Measurements from ENCODE around the gene GFPT1. TPM values are rescaled to one million over a fixed set of nuclear protein-coding genes. Genes with fewer than 3 reads are reported as not detected.

The GFPT1 gene
- total and polyA plus RNA-seq, 2 donors: 7.0 to 8.8 TPM

DNA sequence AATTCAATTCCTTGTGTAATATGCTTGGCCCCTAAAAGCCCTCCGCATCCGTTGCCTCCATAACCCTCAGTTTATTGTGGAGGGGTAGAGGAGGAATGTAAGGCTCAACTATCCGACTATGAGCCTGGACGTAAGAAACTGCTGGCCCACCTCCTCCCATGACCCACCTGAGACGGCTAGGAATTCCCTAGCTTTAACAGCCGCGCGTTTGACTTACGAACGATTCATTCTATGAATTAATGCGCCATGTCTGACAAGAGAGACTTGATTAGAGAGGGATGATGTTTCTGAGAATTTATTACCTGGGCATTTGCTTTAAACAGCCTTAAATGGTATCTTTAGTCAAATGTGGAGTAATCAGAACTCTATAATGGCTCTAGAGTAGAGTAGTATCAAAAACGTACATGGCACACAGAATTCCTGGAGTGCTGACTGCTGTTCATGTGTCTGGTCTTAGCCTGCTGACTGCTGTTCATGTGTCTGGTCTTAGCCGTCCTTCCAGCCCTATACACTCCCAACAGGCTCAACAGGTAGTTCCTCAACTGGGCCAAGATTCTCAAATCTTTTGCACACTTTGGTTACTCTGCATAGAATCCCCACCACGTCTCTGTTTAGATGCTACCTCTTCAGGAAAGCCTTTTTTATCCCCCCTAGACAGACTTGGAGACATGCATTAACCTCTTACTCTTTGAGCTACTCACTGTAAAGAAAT is 899 bp upstream of the GFPT1 start:
- Histone ChIP-seq H3K36me3 (ENCODE audit: control insufficient read depth in 2 of 2, insufficient read depth in 2 of 2, low read length in 1 of 2) (no peaks in the 10 kb centered on the region), H3K9me3 (ENCODE audit: control insufficient read depth in 2 of 2, insufficient read depth in 1 of 2, low read length in 1 of 2) (no peaks in the 10 kb centered on the region), H3K27me3 (ENCODE audit: control insufficient read depth in 2 of 2, insufficient read depth in 1 of 2, low read length in 1 of 2) (no peaks in the 10 kb centered on the region), H3K4me1 (ENCODE audit: control insufficient read depth in 2 of 2, insufficient read depth in 2 of 2, low read length in 2 of 2) (peaks cover 3 to 5% of the 10 kb centered on the region in 2 donors), H3K27ac (ENCODE audit: low read depth in 1 of 2, low read length in 1 of 2) (no peak overlapping the region), H3K4me3 (ENCODE audit: low read length in 2 of 2) (peak overlapping the region; percentile 50 to 91)
- DNase-seq (ENCODE audit: low read depth in 6 of 9, low spot score in 9 of 9): no peak
- 92% methylated on average over 14 of the region's 14 CpGs for WGBS

DNA sequence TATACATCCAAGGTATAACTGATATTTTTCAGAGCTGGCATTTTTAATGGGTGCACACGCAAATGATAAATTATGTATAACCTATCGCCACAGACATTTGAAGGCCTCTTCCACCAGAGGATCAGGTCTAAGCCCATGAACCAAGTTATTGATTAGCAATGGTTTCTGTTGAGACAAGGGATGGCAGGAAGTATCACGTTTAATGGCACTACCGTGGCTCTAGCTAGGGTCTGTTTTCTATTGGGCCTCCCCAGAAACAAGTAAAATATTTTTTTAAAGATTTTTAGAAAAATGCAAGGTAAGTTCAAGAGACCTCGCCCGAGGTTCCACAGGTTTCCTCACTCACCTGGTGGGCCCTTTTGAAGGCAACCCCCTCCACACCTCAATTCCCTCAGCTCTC is 667 bp downstream of the GFPT1 start:
- DNase-seq (ENCODE audit: low read depth in 6 of 9, low spot score in 9 of 9): no peak
- Histone ChIP-seq H3K9me3 (ENCODE audit: control insufficient read depth in 2 of 2, insufficient read depth in 1 of 2, low read length in 1 of 2) (no peaks in the 10 kb centered on the region), H3K27me3 (ENCODE audit: control insufficient read depth in 2 of 2, insufficient read depth in 1 of 2, low read length in 1 of 2) (no peaks in the 10 kb centered on the region), H3K27ac (ENCODE audit: low read depth in 1 of 2, low read length in 1 of 2) (peak overlapping the region in 1 of 2 donors; percentile 78), H3K36me3 (ENCODE audit: control insufficient read depth in 2 of 2, insufficient read depth in 2 of 2, low read length in 1 of 2) (peaks cover 0 to 3% of the 10 kb centered on the region in 2 donors), H3K4me1 (ENCODE audit: control insufficient read depth in 2 of 2, insufficient read depth in 2 of 2, low read length in 2 of 2) (peaks cover 3 to 5% of the 10 kb centered on the region in 2 donors), H3K4me3 (ENCODE audit: low read length in 2 of 2) (peak overlapping the region; percentile 71 to 91)
- WGBS: 20% methylated on average over 6 of the region's 6 CpGs

- Histone ChIP-seq H3K27ac (ENCODE audit: low read depth in 1 of 2, low read length in 1 of 2) (no peak overlapping the region), H3K4me3 (ENCODE audit: low read length in 2 of 2) (peak overlapping the region; percentile 71 to 91), H3K27me3 (ENCODE audit: control insufficient read depth in 2 of 2, insufficient read depth in 1 of 2, low read length in 1 of 2) (no peaks in the 10 kb centered on the region), H3K4me1 (ENCODE audit: control insufficient read depth in 2 of 2, insufficient read depth in 2 of 2, low read length in 2 of 2) (peaks cover 3 to 5% of the 10 kb centered on the region in 2 donors), H3K9me3 (ENCODE audit: control insufficient read depth in 2 of 2, insufficient read depth in 1 of 2, low read length in 1 of 2) (no peaks in the 10 kb centered on the region), H3K36me3 (ENCODE audit: control insufficient read depth in 2 of 2, insufficient read depth in 2 of 2, low read length in 1 of 2) (peaks cover 0 to 3% of the 10 kb centered on the region in 2 donors)
- DNase-seq (ENCODE audit: low read depth in 6 of 9, low spot score in 9 of 9): peak in 1 of 9 donors; percentile 26
- WGBS: 64% methylated on average over 8 of the region's 8 CpGs
These were observed 1.4 kb downstream of the GFPT1 start for GRCh38 chr2:69385443-69386151.

GRCh38 chr2:69384618-69385081 is 2.4 kb downstream of the GFPT1 start:
- H3K27me3 ChIP-seq (ENCODE audit: control insufficient read depth in 2 of 2, insufficient read depth in 1 of 2, low read length in 1 of 2): no peaks in the 10 kb centered on the region
- peaks cover 3 to 5% of the 10 kb centered on the region in 2 donors for H3K4me1 ChIP-seq (ENCODE audit: control insufficient read depth in 2 of 2, insufficient read depth in 2 of 2, low read length in 2 of 2)
- peaks cover 0 to 3% of the 10 kb centered on the region in 2 donors for H3K36me3 ChIP-seq (ENCODE audit: control insufficient read depth in 2 of 2, insufficient read depth in 2 of 2, low read length in 1 of 2)
- H3K4me3 ChIP-seq (ENCODE audit: low read length in 2 of 2): no peak overlapping the region
- WGBS: 98% methylated on average over 5 of the region's 5 CpGs
- no peaks in the 10 kb centered on the region for H3K9me3 ChIP-seq (ENCODE audit: control insufficient read depth in 2 of 2, insufficient read depth in 1 of 2, low read length in 1 of 2)
- DNase-seq (ENCODE audit: low read depth in 6 of 9, low spot score in 9 of 9): no peak
- H3K27ac ChIP-seq (ENCODE audit: low read depth in 1 of 2, low read length in 1 of 2): no peak overlapping the region

DNA sequence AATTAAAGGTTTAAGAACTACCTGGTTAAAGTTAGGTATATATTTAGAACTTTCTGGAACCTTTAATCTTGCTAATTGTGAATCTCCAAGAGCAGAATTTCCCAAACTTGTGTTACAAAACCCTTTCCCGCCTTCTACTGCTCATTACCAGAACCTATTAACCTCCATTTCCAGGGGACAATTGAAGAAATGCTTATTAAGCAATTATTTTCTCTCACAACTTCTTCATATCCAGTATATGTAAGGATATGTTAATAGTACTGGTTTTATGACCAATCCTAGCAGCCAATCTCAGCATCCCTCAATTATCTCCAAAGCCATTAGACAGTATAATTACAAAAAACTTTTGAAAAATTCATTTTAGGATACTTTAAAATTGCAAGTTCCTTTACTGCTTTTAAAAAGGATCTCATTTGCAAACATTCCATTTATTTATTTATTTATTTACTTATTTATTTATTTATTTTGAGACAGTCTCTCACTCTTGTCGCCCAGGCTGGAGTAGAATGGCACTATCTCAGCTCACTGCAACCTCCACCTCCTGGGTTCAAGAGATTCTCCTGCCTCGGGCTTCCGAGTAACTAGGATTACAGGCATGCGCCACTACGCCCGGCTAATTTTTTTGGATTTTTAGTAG is 3.7 kb downstream of the GFPT1 start:
- H3K27ac ChIP-seq (ENCODE audit: low read depth in 1 of 2, low read length in 1 of 2): no peak overlapping the region
- peaks cover 3 to 5% of the 10 kb centered on the region in 2 donors for H3K4me1 ChIP-seq (ENCODE audit: control insufficient read depth in 2 of 2, insufficient read depth in 2 of 2, low read length in 2 of 2)
- H3K4me3 ChIP-seq (ENCODE audit: low read length in 2 of 2): no peak overlapping the region
- no peaks in the 10 kb centered on the region for H3K9me3 ChIP-seq (ENCODE audit: control insufficient read depth in 2 of 2, insufficient read depth in 1 of 2, low read length in 1 of 2)
- no peaks in the 10 kb centered on the region for H3K27me3 ChIP-seq (ENCODE audit: control insufficient read depth in 2 of 2, insufficient read depth in 1 of 2, low read length in 1 of 2)
- DNase-seq (ENCODE audit: low read depth in 6 of 9, low spot score in 9 of 9): no peak
- peaks cover 0 to 3% of the 10 kb centered on the region in 2 donors for H3K36me3 ChIP-seq (ENCODE audit: control insufficient read depth in 2 of 2, insufficient read depth in 2 of 2, low read length in 1 of 2)
- 97% methylated on average over 7 of the region's 7 CpGs for WGBS

GRCh38 chr2:69382547-69382946 is 4.5 kb downstream of the GFPT1 start:
- no peak overlapping the region for H3K27ac ChIP-seq (ENCODE audit: low read depth in 1 of 2, low read length in 1 of 2)
- no peaks in the 10 kb centered on the region for H3K27me3 ChIP-seq (ENCODE audit: control insufficient read depth in 2 of 2, insufficient read depth in 1 of 2, low read length in 1 of 2)
- H3K36me3 ChIP-seq (ENCODE audit: control insufficient read depth in 2 of 2, insufficient read depth in 2 of 2, low read length in 1 of 2): peaks cover 0 to 3% of the 10 kb centered on the region in 2 donors
- no peak overlapping the region for H3K4me3 ChIP-seq (ENCODE audit: low read length in 2 of 2)
- no peak for DNase-seq (ENCODE audit: low read depth in 6 of 9, low spot score in 9 of 9)
- H3K4me1 ChIP-seq (ENCODE audit: control insufficient read depth in 2 of 2, insufficient read depth in 2 of 2, low read length in 2 of 2): peaks cover under 1 to 2% of the 10 kb centered on the region in 2 donors
- no peaks in the 10 kb centered on the region for H3K9me3 ChIP-seq (ENCODE audit: control insufficient read depth in 2 of 2, insufficient read depth in 1 of 2, low read length in 1 of 2)
- 95% methylated on average over 2 of the region's 2 CpGs for WGBS

DNA sequence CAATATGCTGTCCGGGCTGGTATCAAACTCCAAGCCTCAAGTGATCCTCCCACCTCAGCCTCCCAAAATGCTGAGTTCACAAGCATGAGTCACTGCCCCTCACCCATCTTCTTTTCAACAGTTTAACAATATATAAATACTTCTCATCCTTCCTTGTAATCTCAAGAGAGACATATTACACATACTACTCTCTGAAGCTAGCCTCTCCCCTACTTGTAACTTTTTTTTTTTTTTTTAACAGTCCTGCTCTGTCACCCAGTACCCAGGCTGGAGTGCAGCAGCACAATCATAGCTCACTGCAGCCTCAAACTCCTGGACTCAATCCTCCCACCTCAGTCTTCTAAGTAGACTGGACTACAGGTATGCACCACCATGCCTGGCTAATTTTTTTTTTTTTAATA is 5.7 kb downstream of the GFPT1 start:
- no peaks in the 10 kb centered on the region for H3K9me3 ChIP-seq (ENCODE audit: control insufficient read depth in 2 of 2, insufficient read depth in 1 of 2, low read length in 1 of 2)
- no peaks in the 10 kb centered on the region for H3K27me3 ChIP-seq (ENCODE audit: control insufficient read depth in 2 of 2, insufficient read depth in 1 of 2, low read length in 1 of 2)
- WGBS: 100% methylated on average over 1 of the region's 1 CpG
- H3K27ac ChIP-seq (ENCODE audit: low read depth in 1 of 2, low read length in 1 of 2): no peak overlapping the region
- no peaks in the 10 kb centered on the region for H3K4me1 ChIP-seq (ENCODE audit: control insufficient read depth in 2 of 2, insufficient read depth in 2 of 2, low read length in 2 of 2)
- DNase-seq (ENCODE audit: low read depth in 6 of 9, low spot score in 9 of 9): no peak
- peaks cover 0 to 3% of the 10 kb centered on the region in 2 donors for H3K36me3 ChIP-seq (ENCODE audit: control insufficient read depth in 2 of 2, insufficient read depth in 2 of 2, low read length in 1 of 2)
- no peak overlapping the region for H3K4me3 ChIP-seq (ENCODE audit: low read length in 2 of 2)

GRCh38 chr2:69380072-69380917 is 6.7 kb downstream of the GFPT1 start:
- Histone ChIP-seq H3K9me3 (ENCODE audit: control insufficient read depth in 2 of 2, insufficient read depth in 1 of 2, low read length in 1 of 2) (no peaks in the 10 kb centered on the region), H3K36me3 (ENCODE audit: control insufficient read depth in 2 of 2, insufficient read depth in 2 of 2, low read length in 1 of 2) (peaks cover 0 to 3% of the 10 kb centered on the region in 2 donors), H3K27ac (ENCODE audit: low read depth in 1 of 2, low read length in 1 of 2) (no peak overlapping the region), H3K27me3 (ENCODE audit: control insufficient read depth in 2 of 2, insufficient read depth in 1 of 2, low read length in 1 of 2) (no peaks in the 10 kb centered on the region), H3K4me1 (ENCODE audit: control insufficient read depth in 2 of 2, insufficient read depth in 2 of 2, low read length in 2 of 2) (no peaks in the 10 kb centered on the region), H3K4me3 (ENCODE audit: low read length in 2 of 2) (no peak overlapping the region)
- DNase-seq (ENCODE audit: low read depth in 6 of 9, low spot score in 9 of 9): no peak
- WGBS: 97% methylated on average over 12 of the region's 12 CpGs
